UCSD-AML1 (cell line): ENCODE data around the gene DOCK4.

Experiments
- DNase-seq: peaks from one replicate; lab custom pipeline; 2025; ENCODE audit not compliant: unreplicated experiment; lab: John Stamatoyannopoulos, UW

The DOCK4 gene

GRCh38 chr7:111741811-111742240, 464.4 kb downstream of the DOCK4 start:
- no peak for DNase-seq

- no peak for DNase-seq
These were observed 465.3 kb downstream of the DOCK4 start for GRCh38 chr7:111740942-111741341.

- DNase-seq: no peak
These were observed 469.7 kb downstream of the DOCK4 start for GRCh38 chr7:111736552-111736874.

- DNase-seq: no peak
These were observed 470.3 kb downstream of the DOCK4 start for GRCh38 chr7:111735661-111736551.

GRCh38 chr7:111734954-111735660, 471.1 kb downstream of the DOCK4 start:
- DNase-seq: no peak

- DNase-seq: no peak
These were observed 473.3 kb downstream of the DOCK4 start for GRCh38 chr7:111732923-111733322.

GRCh38 chr7:111730476-111731300, 475.5 kb downstream of the DOCK4 start:
- DNase-seq: no peak

- no peak for DNase-seq
These were observed 476.1 kb downstream of the DOCK4 start for GRCh38 chr7:111730057-111730456.

GRCh38 chr7:111729483-111729882, 476.7 kb downstream of the DOCK4 start:
- DNase-seq: no peak

- no peak for DNase-seq
These were observed 477.6 kb downstream of the DOCK4 start for GRCh38 chr7:111728635-111728995.

GRCh38 chr7:111727905-111728634, 478.1 kb downstream of the DOCK4 start:
- DNase-seq: no peak

GRCh38 chr7:111718886-111719285, 487.3 kb downstream of the DOCK4 start:
- DNase-seq: no peak

GRCh38 chr7:111711426-111712065, 494.7 kb downstream of the DOCK4 start:
- DNase-seq: no peak

GRCh38 chr7:111710839-111711380, 495.3 kb downstream of the DOCK4 start:
- no peak for DNase-seq

GRCh38 chr7:111708072-111708471, 498.1 kb downstream of the DOCK4 start:
- DNase-seq: no peak

- DNase-seq: no peak
These were observed 500.4 kb downstream of the DOCK4 start for GRCh38 chr7:111705807-111706206.

- DNase-seq: no peak
These were observed 508.4 kb downstream of the DOCK4 start for GRCh38 chr7:111697771-111698170.

- DNase-seq: no peak
These were observed 511.8 kb downstream of the DOCK4 start for GRCh38 chr7:111694376-111694775.

GRCh38 chr7:111690364-111691111, 515.7 kb downstream of the DOCK4 start:
- no peak for DNase-seq
